ENCODE measurements around the gene PPTC7.
"Not testable (repeated sequence)": the region's sequence is repeated elsewhere in the genome, so short reads cannot be mapped to it uniquely, and the experiment has no call there.

PPTC7 gene

GRCh38 chr12:110582276-110583136 is 612 bp downstream of the PPTC7 start:
- DNase-seq = peak; percentile 86

- no peak for DNase-seq
These were observed 1.2 kb downstream of the PPTC7 start for GRCh38 chr12:110581931-110582275.

- peak in 1 of 2 donors; percentile 32 for DNase-seq
These were observed 3.4 kb downstream of the PPTC7 start for GRCh38 chr12:110579535-110580253.

GRCh38 chr12:110578694-110579534 is 4.2 kb downstream of the PPTC7 start:
- DNase-seq = peak in 1 of 2 donors; percentile 53

GRCh38 chr12:110577864-110578693 is 5.0 kb downstream of the PPTC7 start:
- DNase-seq = peak; percentile 45 to 84

- no peak for DNase-seq
These were observed 6.6 kb downstream of the PPTC7 start for GRCh38 chr12:110576504-110576903.

GRCh38 chr12:110575326-110575725 is 7.8 kb downstream of the PPTC7 start:
- no peak for DNase-seq

- DNase-seq = not testable (repeated sequence)
These were observed 8.3 kb downstream of the PPTC7 start for GRCh38 chr12:110574717-110575230.

- no peak for DNase-seq
These were observed 9.1 kb downstream of the PPTC7 start for GRCh38 chr12:110574044-110574443.

- DNase-seq = not testable (repeated sequence)
These were observed 12.3 kb downstream of the PPTC7 start for GRCh38 chr12:110570798-110571197.

- DNase-seq = not testable (repeated sequence)
These were observed 13.3 kb downstream of the PPTC7 start for GRCh38 chr12:110569838-110570237.

GRCh38 chr12:110568752-110569151 is 14.4 kb downstream of the PPTC7 start:
- DNase-seq = no peak

GRCh38 chr12:110566993-110567392 is 16.1 kb downstream of the PPTC7 start:
- no peak for DNase-seq

GRCh38 chr12:110565894-110566871 is 16.9 kb downstream of the PPTC7 start:
- no peak for DNase-seq

- no peak for DNase-seq
These were observed 18.6 kb downstream of the PPTC7 start for GRCh38 chr12:110564471-110564991.

- no peak for DNase-seq
These were observed 19.2 kb downstream of the PPTC7 start for GRCh38 chr12:110563702-110564470.

GRCh38 chr12:110562386-110562785 is 20.7 kb downstream of the PPTC7 start:
- peak; percentile 71 to 81 for DNase-seq

GRCh38 chr12:110561471-110562201 is 21.5 kb downstream of the PPTC7 start:
- no peak for DNase-seq

GRCh38 chr12:110560946-110561345 is 22.2 kb downstream of the PPTC7 start:
- no peak for DNase-seq

All from CD4-positive, alpha-beta T cell treated with Interleukin-4 for 1 hour (primary cell).